CD4-positive, CD25-positive, alpha-beta regulatory T cell (primary cell): Measurements from ENCODE around the gene DPP7. TPM values are rescaled to one million over a fixed set of nuclear protein-coding genes. Genes with fewer than 3 reads are reported as not detected.

Source experiments
- ATAC-seq, 2 donors: fragments of 150-1000 bp; cut with Tn5 transposase; one replicate each; pipeline ENCODE4 v1.10.0; 2021; ENCODE audit warnings: low read depth in 2 of 2, moderate number of reproducible peaks in 2 of 2, moderate library complexity in 1 of 2
- DNase-seq, 3 donors: peaks; one replicate each; pipeline versions ENCODE4 v3.0.0 to v3.0.0-alpha.2; 2012 to 2022; ENCODE audit warnings: mixed read lengths in 1 of 3
- H3K27ac ChIP-seq: one replicate; pipeline ENCODE4 v1.7.0; 2013; ENCODE audit warnings: mild to moderate bottlenecking, low read length; ENCODE audit not compliant: insufficient read depth, poor library complexity, severe bottlenecking
- H3K27me3 ChIP-seq: one replicate; pipeline ENCODE4 v1.7.0; 2013; ENCODE audit warnings: low read length; ENCODE audit not compliant: control insufficient read depth, insufficient read depth
- H3K36me3 ChIP-seq: one replicate; pipeline ENCODE4 v1.7.0; 2013; ENCODE audit warnings: mild to moderate bottlenecking, low read length, moderate library complexity; ENCODE audit not compliant: control insufficient read depth, insufficient read depth
- H3K4me1 ChIP-seq: 2 replicates; pipeline ENCODE4 v1.7.0; 2013; ENCODE audit warnings: mild to moderate bottlenecking, low read length; ENCODE audit not compliant: insufficient read depth, control insufficient read depth, poor library complexity, severe bottlenecking
- H3K4me3 ChIP-seq: one replicate; pipeline ENCODE4 v1.7.0; 2013; ENCODE audit warnings: low read depth, mild to moderate bottlenecking, low read length, moderate library complexity
- H3K9me3 ChIP-seq, 2 experiments: 1 replicate in 1 of 2; 2 replicates in 1 of 2; pipeline ENCODE4 v1.7.0; 2013; ENCODE audit warnings: low read length in 2 of 2, mild to moderate bottlenecking in 1 of 2, moderate library complexity in 1 of 2; ENCODE audit not compliant: control insufficient read depth in 2 of 2
- H3K27ac Mint-ChIP-seq, 3 donors: one replicate each; pipeline ENCODE4 v1.8.0; 2020 to 2022; ENCODE audit warnings: mild to moderate bottlenecking in 3 of 3, mixed read lengths in 3 of 3, moderate library complexity in 2 of 3
- H3K27me3 Mint-ChIP-seq: one replicate; pipeline ENCODE4 v1.8.0; 2022; ENCODE audit warnings: mild to moderate bottlenecking, mixed read lengths
- H3K36me3 Mint-ChIP-seq: one replicate; pipeline ENCODE4 v1.8.0; 2020; ENCODE audit warnings: mixed read lengths
- H3K4me1 Mint-ChIP-seq, 4 donors: one replicate each; pipeline ENCODE4 v1.8.0; 2020 to 2022; ENCODE audit warnings: mixed read lengths in 4 of 4, mild to moderate bottlenecking in 1 of 4
- H3K4me3 Mint-ChIP-seq, 4 donors: one replicate each; pipeline ENCODE4 v1.8.0; 2020 to 2022; ENCODE audit warnings: mild to moderate bottlenecking in 4 of 4, mixed read lengths in 4 of 4, moderate library complexity in 3 of 4
- H3K9me3 Mint-ChIP-seq, 7 donors: one replicate each; pipeline ENCODE4 v1.8.0; 2020 to 2022; ENCODE audit warnings: mixed read lengths in 7 of 7, mild to moderate bottlenecking in 3 of 7, moderate library complexity in 2 of 7
- polyA plus RNA-seq, 4 donors: library from polyadenylated mRNA; unstranded; fragments of 300-500 nt; fragmentation: Illumina TruSeq; gene quantifications; one replicate each; pipeline ENCODE4 v1.2.3, GENCODE V29; 2021
- total RNA-seq: library from RNA; stranded (reverse); gene quantifications from one replicate; pipeline ENCODE4 v1.2.3, GENCODE V29; 2022

Gene DPP7
- total and polyA plus RNA-seq, 5 donors from 2014 or later, result 119 to 343 (median 156) TPM

- peaks cover 30% of the 10 kb centered on the region for H3K4me1 ChIP-seq
- no peak for DNase-seq
- no peaks in the 10 kb centered on the region for H3K27me3 ChIP-seq
Measured at GRCh38 chr9:137130176-137130755, 15.7 kb upstream of the DPP7 start.

GRCh38 chr9:137129456-137130175, 15.1 kb upstream of the DPP7 start:
- peak; percentile 84 to 95 (median 91) for DNase-seq
- H3K36me3 ChIP-seq, result no peaks in the 10 kb centered on the region
- no peaks in the 10 kb centered on the region for H3K27me3 ChIP-seq
- Mint-ChIP-seq H3K4me1 (peaks cover 9 to 36% (median 23%) of the 10 kb centered on the region in 4 donors), H3K4me3 (peak overlapping the region; percentile 91 to 94 (median 93)), H3K27me3 (peaks cover 24% of the 10 kb centered on the region), H3K36me3 (no peaks in the 10 kb centered on the region), H3K27ac (peak overlapping the region; percentile 52 to 83 (median 78)), H3K9me3 (peaks cover 0 to 4% (median 0%) of the 10 kb centered on the region in 7 donors)
- H3K9me3 ChIP-seq, result no peaks in the 10 kb centered on the region
- H3K4me3 ChIP-seq, result peak overlapping the region; percentile 26
- H3K27ac ChIP-seq, result peak overlapping the region; percentile 84
- H3K4me1 ChIP-seq, result peaks cover 30% of the 10 kb centered on the region
- peak; percentile 97 to 98 for ATAC-seq

More at GRCh38 chr9:137130176-137130755, 15.7 kb upstream of the DPP7 start:
- Mint-ChIP-seq H3K36me3 (no peaks in the 10 kb centered on the region), H3K4me1 (peaks cover 9 to 36% (median 23%) of the 10 kb centered on the region in 4 donors), H3K27ac (no peak overlapping the region), H3K4me3 (peak overlapping the region; percentile 49 to 88 (median 86)), H3K27me3 (peaks cover 31% of the 10 kb centered on the region), H3K9me3 (peaks cover 0 to 4% (median 0%) of the 10 kb centered on the region in 7 donors)
- Histone ChIP-seq H3K4me3 (no peak overlapping the region), H3K27ac (peak overlapping the region; percentile 84), H3K36me3 (no peaks in the 10 kb centered on the region), H3K9me3 (no peaks in the 10 kb centered on the region)
- no peak for ATAC-seq

DNA sequence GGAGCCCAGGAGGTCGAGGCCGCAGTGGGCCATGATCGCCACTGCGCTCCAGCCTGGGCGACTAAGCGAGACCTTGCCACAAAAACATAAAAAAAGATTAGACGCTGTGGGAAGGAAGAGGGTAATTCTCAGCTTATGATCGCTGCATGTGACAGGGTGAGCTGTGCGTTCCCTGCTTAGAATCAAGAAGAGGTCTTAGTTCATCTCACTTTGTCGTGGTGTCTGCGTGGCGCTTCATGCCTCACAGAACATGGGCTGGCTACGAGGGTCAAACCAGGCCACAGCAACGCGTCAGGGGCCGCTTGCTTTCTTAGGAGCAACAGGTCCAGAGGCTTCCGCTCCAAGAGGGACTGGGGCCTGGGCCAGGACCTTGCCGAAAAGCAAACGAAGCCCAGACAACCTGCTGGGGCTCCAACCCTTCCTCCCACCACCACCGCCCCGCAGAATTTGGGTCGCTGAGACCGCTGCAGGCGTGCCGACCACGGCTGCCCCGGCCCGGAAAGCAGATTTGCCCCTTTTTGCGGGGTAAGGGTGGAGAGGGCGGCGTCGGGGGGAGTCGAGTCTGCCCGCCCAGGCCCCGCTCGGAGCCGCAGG, 14.4 kb upstream of the DPP7 start:
- Mint-ChIP-seq H3K36me3 (no peaks in the 10 kb centered on the region), H3K4me3 (peak overlapping the region; percentile 91 to 94 (median 94)), H3K4me1 (peaks cover 9 to 36% (median 23%) of the 10 kb centered on the region in 4 donors), H3K27ac (peak overlapping the region; percentile 87 to 97 (median 94)), H3K9me3 (peaks cover 0 to 1% (median 0%) of the 10 kb centered on the region in 7 donors), H3K27me3 (peaks cover 17% of the 10 kb centered on the region)
- ATAC-seq (no peak), DNase-seq (peak in 2 of 3 donors; percentile 19 to 40)
- Histone ChIP-seq H3K4me3 (peak overlapping the region; percentile 76), H3K9me3 (no peaks in the 10 kb centered on the region), H3K4me1 (peaks cover 30% of the 10 kb centered on the region), H3K36me3 (no peaks in the 10 kb centered on the region), H3K27ac (peak overlapping the region; percentile 84), H3K27me3 (no peaks in the 10 kb centered on the region)

- H3K4me3 ChIP-seq, result peak overlapping the region; percentile 76
- H3K27ac ChIP-seq, result peak overlapping the region; percentile 84
Measured at GRCh38 chr9:137128158-137128861, 13.8 kb upstream of the DPP7 start.

GRCh38 chr9:137127301-137128157, 13.0 kb upstream of the DPP7 start:
- ATAC-seq (no peak), DNase-seq (peak; percentile 22 to 75 (median 39))
- no peaks in the 10 kb centered on the region for H3K27me3 ChIP-seq
- Mint-ChIP-seq H3K27ac (peak overlapping the region; percentile 94 to 98 (median 97)), H3K27me3 (peaks cover 7% of the 10 kb centered on the region), H3K4me1 (peaks cover 9 to 36% (median 23%) of the 10 kb centered on the region in 4 donors), H3K4me3 (peak overlapping the region; percentile 91 to 94 (median 94)), H3K36me3 (no peaks in the 10 kb centered on the region), H3K9me3 (peaks cover 0 to 1% (median 0%) of the 10 kb centered on the region in 7 donors)
- H3K4me1 ChIP-seq, result peaks cover 30% of the 10 kb centered on the region
- peak overlapping the region; percentile 84 for H3K27ac ChIP-seq
- H3K36me3 ChIP-seq, result no peaks in the 10 kb centered on the region
- H3K4me3 ChIP-seq, result peak overlapping the region; percentile 76
- H3K9me3 ChIP-seq, result no peaks in the 10 kb centered on the region

More at GRCh38 chr9:137128158-137128861, 13.8 kb upstream of the DPP7 start:
- Mint-ChIP-seq H3K27ac (peak overlapping the region; percentile 87 to 97 (median 94)), H3K4me3 (peak overlapping the region; percentile 91 to 94 (median 94)), H3K4me1 (peaks cover 9 to 36% (median 23%) of the 10 kb centered on the region in 4 donors), H3K36me3 (no peaks in the 10 kb centered on the region), H3K27me3 (peaks cover 14% of the 10 kb centered on the region), H3K9me3 (peaks cover 0 to 1% (median 0%) of the 10 kb centered on the region in 7 donors)
- ATAC-seq, result no peak
- Histone ChIP-seq H3K27me3 (no peaks in the 10 kb centered on the region), H3K36me3 (no peaks in the 10 kb centered on the region), H3K4me1 (peaks cover 30% of the 10 kb centered on the region), H3K9me3 (no peaks in the 10 kb centered on the region)
- peak in 1 of 3 donors; percentile 34 for DNase-seq

GRCh38 chr9:137126786-137127185, 12.3 kb upstream of the DPP7 start:
- H3K27me3 Mint-ChIP-seq, result peaks cover 7% of the 10 kb centered on the region
- H3K9me3 Mint-ChIP-seq, result peaks cover 0 to 1% (median 0%) of the 10 kb centered on the region in 7 donors
- H3K4me1 Mint-ChIP-seq, result peaks cover 9 to 36% (median 23%) of the 10 kb centered on the region in 4 donors
- Histone ChIP-seq H3K36me3 (no peaks in the 10 kb centered on the region), H3K4me3 (peak overlapping the region; percentile 76), H3K27me3 (no peaks in the 10 kb centered on the region), H3K9me3 (no peaks in the 10 kb centered on the region), H3K27ac (peak overlapping the region; percentile 84), H3K4me1 (peaks cover 30% of the 10 kb centered on the region)
- no peaks in the 10 kb centered on the region for H3K36me3 Mint-ChIP-seq
- peak overlapping the region; percentile 94 to 98 (median 94) for H3K27ac Mint-ChIP-seq
- H3K4me3 Mint-ChIP-seq, result peak overlapping the region; percentile 91 to 94 (median 94)
- no peak for DNase-seq
- no peak for ATAC-seq
